ENCODE results near the gene USP49.

DNA sequence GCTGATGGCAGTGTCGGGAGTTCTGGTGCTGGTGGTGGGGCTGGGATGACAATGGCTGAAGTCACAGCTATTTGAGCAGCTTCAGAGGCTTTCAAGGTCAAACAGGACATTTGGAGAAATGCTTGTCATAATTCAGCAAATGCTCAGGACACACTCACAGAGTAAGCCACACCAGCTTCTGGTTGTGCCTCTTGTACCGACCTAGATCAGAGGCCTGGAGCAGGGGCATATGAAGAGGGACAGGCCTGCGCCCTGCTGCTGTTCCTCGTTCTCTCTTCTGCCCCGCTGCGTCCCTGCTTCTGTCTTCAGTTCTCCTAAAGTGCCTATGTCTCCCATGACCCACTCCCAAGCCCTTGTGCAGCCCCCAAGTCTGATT, 147.1 kb downstream of the USP49 start:
- no peak for TF ChIP-seq GATA2 (IDR thresholded peaks at IDR 0.05; ENCODE audit: low read depth, low read length)
- TF ChIP-seq GATA3 (IDR thresholded peaks at IDR 0.05; ENCODE audit: low read depth, low read length), result no peak
